AG04449 (cell line): ENCODE measurements around the gene CCDC138.

Experiments
- CTCF ChIA-PET: fragments of 350-600 bp; formaldehyde crosslinking; extraction: SDS; loops from one replicate; lab custom pipeline; 2021; ENCODE audit warnings: antibody characterized with exemption; lab: Yijun Ruan, JAX
- POLR2A ChIA-PET: fragments of 400-600, 350-600 bp; formaldehyde crosslinking; extraction: SDS; loops from one replicate; lab custom pipeline; 2020; ENCODE audit warnings: antibody characterized with exemption, inconsistent platforms; lab: Yijun Ruan, JAX
- DNase-seq: peaks from one replicate; pipeline ENCODE4 v3.0.0-alpha.2; 2010; ENCODE audit warnings: low read depth, low spot score
- H3K4me3 ChIP-seq: 2 replicates; pipeline ENCODE4 v1.5.1; 2011; ENCODE audit warnings: low read depth, mild to moderate bottlenecking, control low read depth, low read length
- TF ChIP-seq, protein P1 (sequence below): IDR thresholded peaks from one replicate; pipeline ENCODE4 v1.5.1; 2011; ENCODE audit warnings: mild to moderate bottlenecking, moderate library complexity, low read length, control low read depth, inconsistent platforms; ENCODE audit not compliant: insufficient read depth; ENCODE audit errors: missing control alignments

The CCDC138 gene

DNA sequence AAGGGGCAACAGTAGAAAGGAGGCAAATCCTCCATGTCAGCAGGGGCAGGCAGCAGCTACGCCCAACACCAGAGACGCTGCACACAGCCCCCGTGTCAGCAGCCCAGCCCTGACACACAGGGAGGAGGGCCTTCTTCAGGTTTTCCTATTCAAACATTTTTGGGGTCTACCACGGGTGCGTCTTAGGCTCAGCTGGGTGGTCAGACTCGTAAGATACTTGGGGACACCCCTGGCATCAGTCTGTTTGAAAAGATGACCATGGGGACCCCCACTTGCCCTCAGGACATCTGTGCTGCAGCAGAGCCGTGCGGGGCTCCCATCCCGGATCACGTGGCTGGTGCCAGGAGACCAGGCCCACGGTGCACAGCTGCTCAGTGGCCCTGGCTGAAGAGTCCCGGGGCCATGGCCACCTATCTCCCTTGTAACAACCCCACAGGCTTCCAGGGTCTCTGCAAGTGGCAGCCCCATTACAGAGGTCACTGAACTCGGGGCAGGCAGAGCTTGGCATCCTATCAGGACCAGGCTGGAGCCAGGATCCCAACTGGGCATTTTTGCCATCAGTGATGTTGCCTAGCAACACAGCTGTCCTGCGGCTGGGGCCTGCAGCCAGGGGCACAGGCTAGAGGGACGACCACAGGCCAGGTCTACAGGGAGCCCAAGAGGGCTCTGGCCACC, 120.0 kb downstream of the CCDC138 start:
- ChIA-PET CTCF (no interaction called here), POLR2A (no interaction called here)
- no peak overlapping the region for H3K4me3 ChIP-seq
- DNase-seq = no peak
- TF ChIP-seq, protein P1, sequence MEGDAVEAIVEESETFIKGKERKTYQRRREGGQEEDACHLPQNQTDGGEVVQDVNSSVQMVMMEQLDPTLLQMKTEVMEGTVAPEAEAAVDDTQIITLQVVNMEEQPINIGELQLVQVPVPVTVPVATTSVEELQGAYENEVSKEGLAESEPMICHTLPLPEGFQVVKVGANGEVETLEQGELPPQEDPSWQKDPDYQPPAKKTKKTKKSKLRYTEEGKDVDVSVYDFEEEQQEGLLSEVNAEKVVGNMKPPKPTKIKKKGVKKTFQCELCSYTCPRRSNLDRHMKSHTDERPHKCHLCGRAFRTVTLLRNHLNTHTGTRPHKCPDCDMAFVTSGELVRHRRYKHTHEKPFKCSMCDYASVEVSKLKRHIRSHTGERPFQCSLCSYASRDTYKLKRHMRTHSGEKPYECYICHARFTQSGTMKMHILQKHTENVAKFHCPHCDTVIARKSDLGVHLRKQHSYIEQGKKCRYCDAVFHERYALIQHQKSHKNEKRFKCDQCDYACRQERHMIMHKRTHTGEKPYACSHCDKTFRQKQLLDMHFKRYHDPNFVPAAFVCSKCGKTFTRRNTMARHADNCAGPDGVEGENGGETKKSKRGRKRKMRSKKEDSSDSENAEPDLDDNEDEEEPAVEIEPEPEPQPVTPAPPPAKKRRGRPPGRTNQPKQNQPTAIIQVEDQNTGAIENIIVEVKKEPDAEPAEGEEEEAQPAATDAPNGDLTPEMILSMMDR = no peak

DNA sequence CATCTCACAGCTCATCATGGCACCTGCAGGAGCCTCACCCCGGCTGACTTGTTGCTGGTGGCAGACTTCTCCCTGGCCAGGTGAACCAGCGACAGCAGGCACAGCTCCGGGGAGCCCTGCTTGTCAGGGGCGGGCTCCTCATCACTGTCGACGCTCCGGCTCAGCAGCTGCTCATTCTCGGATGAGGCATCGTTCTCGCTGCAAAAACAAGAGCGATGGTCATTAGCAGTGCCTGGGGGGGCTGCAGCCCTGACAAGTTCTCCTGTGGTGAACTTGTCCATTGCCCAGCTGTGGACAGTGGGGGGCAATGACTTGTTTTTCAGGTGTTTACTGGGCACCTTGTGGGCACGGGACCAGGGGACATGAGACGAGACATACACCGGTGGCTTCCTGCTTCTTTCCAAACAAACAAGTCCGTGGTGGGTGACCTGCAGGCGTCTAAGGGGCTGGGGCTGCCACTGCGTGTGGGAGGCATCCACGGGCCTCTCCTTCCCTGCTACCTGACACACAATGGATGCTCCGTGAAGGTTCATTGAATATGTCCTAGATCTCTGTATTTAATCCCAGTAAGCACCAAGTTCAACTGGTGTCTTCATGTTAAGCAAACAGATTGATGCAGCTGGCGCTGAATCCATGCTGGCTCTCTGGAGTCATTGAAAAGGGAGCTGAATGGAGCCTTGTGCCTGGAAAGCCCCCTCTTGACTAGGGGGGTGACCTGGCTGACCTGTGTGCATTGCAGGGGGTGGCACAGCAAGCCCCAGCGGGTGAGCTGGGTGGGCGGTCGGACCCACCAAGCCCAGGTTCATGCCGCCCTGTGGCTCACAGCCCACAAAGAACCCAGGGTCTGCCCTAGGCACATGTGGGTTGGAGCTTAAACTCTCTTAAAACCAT, 121.5 kb downstream of the CCDC138 start:
- ChIA-PET CTCF (no interaction called here), POLR2A (no interaction called here)
- TF ChIP-seq, protein P1 = no peak
- no peak overlapping the region for H3K4me3 ChIP-seq
- no peak for DNase-seq

DNA sequence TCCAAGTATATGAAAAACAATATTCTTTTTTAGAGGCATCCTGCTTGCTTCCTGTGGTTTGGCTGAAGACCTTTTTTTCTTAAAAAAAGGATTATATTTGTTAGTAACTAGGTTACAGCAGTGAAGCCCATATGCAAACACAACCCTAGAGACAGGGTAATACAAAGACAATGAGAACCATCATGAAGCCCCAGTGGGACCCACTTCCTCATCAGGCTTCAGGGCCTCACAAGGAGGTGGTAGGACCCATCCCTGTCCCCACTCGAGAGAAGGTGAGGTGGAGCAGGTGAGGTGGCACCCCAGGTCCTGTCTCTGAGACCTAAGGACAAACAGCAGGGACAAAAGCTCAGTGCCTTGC, 122.1 kb downstream of the CCDC138 start:
- no peak for DNase-seq
- POLR2A ChIA-PET = no interaction called here
- no peak overlapping the region for H3K4me3 ChIP-seq
- CTCF ChIA-PET = no interaction called here
- TF ChIP-seq, protein P1 = no peak

DNA sequence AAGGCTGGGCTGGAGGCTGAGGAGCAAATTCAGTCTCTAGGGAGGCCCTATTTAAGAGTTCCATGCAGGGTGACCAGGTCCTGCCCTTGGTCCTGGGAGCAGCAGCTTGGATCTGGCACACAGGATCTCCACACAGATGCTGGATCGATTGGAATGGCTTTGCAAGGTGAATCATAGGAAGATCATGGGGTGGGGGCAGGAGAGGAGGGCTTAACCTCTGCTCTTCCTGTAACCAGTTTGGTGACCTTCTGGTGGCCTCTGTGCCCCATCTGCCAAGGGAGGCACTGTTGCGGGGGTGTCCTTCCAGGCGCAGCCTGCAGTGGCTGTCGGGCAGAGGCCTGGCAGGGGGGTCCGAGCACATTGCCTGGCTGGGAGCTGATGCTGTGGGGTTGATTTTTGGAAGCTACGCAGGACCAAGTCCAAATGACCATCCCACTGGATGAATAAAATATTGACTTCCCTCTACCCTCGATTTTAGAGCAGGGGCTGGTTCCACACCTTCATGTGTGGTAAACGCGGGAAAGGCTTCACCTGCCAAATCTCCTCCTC, 122.8 kb downstream of the CCDC138 start:
- no peak overlapping the region for H3K4me3 ChIP-seq
- DNase-seq = no peak
- TF ChIP-seq, protein P1 = no peak
- CTCF ChIA-PET = no interaction called here
- POLR2A ChIA-PET = no interaction called here

DNA sequence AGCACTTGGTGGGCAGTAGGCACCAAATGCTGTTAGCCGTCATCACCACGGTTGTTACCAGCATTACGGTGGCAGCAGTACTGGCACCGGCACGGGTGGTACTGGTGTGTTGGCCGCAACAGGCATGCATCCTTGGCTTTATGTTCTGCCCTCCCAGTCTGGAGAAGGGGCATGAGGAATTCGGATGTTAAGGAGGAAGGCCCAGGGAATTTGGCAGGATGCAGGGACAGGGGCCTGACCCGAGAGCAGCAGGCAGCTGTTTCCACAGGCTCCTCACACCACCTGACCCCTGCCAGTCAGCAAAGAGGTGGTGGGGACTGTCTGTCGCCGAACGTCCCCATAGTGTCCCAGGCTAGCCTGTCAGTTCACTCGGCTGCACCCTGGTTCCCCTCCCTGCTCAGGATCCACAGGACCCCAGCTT, 123.5 kb downstream of the CCDC138 start:
- CTCF ChIA-PET = no interaction called here
- POLR2A ChIA-PET = no interaction called here

More for the DNA sequence above, 123.5 kb downstream of the CCDC138 start:
- TF ChIP-seq, protein P1 = no peak
- DNase-seq = no peak
- H3K4me3 ChIP-seq = no peak overlapping the region
